Measurements from ENCODE around the gene NFAM1.
A peak's percentile ranks its signal among the peaks of the same experiment; 100 is the strongest.

NFAM1 gene

DNA sequence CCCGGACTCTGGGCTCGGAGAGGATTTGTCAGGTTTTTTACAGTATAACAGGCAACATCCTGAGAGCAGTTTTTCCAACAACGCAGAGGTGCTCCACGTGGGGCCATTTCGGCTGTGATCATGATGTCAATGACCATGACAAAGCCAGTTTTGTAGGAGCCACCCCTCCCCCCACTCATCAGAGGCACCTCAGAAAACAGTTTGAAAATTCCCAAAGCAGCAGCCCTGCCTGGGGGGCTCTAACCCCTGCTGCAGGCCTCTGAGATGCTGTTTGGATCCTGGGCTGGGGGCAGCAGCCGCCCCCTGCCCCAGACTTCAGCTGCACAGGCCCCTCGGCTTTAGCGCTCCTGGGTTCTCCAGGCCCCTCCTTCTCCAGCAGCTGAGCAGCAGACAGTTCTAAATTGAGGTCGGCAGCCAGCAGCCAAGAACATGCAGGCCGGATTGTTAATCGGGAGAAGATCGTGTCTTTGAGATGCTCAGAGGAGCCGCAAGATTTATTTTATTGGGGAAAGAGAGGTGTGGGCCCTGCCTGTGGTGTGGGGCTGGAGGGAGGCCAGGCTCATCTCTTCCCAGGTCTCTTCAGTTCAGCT, 19.4 kb downstream of the NFAM1 start:
- peak; percentile 9 for DNase-seq

DNA sequence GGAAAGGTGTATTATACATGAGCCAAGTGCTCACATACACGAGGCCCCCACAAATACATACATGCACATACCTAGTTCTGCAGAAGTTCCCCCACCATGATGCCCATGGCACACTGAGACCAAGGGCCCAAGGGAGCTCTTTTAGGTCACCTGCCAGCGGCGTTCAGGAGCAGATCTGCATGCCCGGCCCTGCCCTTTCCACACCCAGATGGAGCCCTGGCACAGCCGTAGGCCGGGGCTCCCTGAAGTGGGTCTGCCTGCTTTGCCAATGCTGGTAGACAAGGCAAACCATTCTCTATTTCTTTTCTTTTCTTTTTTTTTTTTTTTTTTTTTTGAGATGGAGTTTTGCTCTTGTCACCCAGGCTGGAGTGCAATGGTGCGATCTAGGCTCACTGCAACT, 21.5 kb downstream of the NFAM1 start:
- no peak for DNase-seq

DNA sequence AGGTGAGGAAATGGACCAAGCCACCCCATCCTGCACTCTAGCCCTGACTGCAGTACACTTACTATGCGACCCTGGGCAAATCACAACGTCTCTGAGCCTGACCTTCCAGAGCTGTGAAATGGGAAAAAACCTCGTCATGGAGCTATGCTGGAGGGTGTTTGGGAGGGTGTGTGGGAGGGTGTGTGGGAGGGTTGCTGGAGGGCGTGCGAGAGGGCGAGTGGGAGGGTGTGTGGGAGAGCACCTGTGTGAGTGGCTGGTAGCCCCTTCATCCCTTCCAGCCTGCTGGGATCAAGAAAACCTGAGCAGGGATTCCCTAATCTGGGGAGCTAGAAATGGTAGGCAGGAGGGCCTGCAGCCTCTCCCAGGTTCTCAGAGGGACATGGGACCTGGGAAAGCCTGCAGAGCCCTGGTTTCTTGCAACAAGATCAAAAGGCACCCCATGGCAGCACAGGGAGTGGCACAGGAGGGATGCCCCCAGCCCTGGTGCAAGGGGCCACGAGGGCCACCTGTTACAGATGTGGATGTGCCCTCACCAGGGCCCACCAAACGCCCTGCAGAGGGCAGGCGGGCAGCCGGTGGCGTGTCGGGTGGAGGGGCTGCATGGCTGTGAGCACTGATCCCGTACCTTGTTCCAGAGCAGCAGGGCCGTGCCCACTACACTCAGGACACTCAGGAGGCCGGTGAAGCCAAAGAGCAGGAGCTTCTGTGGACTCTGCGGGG, 23.2 kb downstream of the NFAM1 start:
- DNase-seq: no peak

DNA sequence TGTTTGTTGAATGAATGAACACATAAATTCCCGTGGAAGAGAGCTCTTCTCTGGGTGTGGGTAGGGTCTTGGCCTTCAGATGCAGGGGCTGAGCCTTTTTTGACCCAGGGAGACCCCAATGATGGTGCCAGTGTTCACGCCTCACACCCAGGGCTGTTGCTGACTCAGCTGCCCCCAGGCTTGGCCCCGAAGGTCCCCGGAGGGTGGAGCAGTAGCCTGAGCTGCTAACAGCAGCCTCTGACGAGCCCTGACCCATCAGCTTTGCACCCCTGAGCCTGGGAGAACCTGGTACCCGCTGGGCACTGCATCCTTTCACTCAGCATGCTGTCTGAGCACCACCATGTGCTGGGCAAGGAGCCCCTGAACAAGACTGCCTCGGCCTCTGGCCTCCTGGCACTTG, 23.9 kb downstream of the NFAM1 start:
- no peak for DNase-seq

DNA sequence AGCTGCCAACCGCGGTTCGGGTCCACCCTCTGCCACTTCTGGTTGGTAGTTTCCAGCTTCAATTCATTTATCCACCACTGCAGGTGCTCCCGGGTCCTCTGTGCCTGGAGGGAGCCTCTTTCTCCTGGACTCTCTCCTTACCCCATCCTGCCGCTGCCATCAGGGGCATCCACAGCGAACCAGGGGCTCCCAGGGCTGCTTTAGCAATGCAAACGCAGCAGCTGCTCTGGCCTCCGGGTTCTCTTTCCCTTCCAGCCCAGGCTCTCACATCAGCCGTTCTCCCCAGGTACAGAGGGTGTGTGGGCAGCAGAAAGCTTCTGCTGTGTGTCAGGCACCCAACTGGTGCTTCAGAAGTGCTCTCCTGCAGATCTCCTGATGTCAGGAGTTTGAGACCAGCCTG, 27.9 kb downstream of the NFAM1 start:
- DNase-seq: no peak

DNA sequence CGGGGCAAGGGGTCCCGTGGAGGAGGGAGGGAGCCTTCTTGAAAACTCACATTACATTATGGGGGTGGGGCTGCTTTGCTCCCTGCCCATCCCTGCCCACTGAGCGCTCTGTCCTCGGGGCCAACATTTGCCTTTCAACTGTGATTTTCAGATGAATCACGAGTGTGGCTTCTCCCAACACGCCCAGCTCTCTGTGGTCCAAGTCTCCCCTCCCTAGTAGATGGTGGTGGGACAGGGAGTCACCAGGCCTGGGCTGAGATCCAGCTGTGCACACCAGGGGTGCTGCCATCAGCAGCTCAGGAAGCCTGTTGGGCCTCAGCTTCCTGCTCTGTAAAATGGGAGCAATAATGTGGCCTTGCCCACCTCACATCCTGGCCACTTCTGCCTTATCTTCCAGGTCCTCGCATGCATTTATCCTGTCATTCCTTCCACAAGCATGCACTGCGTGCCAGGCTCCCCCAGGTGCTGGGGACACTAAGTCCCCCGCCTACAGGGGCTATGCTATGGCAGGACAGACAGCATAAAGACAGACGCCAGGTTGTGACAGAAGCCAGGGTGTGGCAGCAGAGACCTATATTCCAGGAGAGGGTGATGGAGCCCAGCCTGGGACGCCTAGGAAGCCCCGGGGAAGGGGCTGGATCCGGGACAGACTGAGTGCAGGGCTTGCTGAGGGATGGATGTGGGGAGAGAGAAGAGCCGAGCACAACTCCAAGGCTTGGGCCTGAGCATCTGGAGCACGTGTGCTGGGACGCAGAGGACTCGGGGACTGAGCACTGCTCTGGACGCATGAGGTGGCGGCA, 30.5 kb downstream of the NFAM1 start:
- DNase-seq: no peak

DNA sequence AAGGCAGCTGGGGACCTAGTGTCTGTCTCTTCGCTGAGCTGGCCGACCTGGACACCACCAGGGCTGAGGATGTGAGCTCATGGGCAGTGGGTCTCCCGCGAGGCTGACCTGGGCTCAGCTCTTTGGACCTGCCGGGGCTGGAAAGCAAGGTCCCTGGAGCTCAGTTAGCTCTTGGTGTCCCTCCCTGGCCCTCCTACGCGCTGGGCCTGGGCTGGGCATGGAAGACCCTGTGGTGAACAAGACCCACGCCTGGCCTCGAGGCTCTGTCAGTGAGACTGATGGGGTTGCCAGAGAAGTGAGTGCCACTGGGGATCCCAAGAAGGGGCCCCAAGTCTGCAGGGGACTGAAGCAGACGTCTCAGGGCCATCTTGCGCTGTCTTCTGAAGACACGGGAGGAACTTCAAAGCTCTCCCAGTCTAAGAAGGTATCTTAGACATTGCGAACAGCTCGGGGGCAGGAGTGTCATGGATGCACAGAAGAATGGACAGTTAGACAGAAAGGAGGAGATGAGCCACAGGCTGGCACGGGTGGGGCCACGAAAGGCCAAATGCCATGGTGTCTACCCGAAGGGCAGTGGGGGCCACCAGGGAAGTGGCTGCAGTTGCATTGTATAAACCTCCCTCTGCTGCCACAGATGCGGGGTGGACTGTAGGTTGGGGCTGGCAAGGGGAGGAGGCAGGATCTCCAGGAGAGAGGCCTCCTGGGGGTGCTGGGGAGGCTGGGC, 31.2 kb downstream of the NFAM1 start:
- no peak for DNase-seq

DNA sequence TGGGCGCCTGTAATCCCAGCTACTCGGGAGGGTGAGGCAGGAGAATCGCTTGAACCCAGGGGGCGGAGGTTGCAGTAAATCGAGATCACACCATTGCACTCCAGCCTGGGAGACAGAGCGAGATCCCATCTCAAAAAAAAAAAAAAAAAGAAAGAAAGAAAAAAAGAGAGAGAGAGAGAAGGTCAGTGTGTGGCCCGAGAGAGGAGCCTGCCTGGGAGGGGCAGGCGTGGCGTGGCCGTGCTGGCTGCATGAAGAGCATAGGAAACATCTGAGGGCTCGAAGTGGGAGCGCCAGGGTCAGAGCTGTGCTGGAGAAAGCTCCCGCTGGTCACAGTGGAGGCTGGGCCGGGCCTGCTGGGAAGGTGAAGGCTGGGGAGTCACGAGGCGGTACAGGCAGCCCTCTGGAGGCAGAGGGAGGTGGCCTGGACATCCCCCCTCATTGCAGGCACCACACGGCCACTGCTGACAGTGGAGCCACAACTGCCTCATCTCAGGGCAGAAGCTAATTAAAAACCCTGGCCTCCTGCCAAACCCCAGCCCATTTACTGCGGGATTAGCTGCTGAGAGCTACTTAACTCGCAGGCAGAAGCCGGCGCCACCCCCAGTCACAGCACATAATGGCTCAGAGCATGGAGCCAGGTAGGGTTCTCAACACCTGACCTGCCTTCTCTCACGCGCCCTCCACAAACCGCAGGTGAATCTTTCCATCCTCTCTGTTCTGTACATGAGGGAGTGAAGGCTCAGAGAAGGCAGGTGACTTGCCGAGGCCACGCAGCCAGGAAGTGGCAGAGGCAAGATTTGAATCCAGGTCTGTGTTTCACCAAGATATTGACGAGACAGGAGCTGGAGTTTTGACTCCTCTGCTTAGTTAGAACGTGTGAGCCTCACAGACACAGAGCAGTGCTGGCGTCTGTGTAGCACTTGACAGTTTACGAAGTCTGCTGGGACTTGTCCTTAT, 32.6 kb downstream of the NFAM1 start:
- peak; percentile 96 for DNase-seq

DNA sequence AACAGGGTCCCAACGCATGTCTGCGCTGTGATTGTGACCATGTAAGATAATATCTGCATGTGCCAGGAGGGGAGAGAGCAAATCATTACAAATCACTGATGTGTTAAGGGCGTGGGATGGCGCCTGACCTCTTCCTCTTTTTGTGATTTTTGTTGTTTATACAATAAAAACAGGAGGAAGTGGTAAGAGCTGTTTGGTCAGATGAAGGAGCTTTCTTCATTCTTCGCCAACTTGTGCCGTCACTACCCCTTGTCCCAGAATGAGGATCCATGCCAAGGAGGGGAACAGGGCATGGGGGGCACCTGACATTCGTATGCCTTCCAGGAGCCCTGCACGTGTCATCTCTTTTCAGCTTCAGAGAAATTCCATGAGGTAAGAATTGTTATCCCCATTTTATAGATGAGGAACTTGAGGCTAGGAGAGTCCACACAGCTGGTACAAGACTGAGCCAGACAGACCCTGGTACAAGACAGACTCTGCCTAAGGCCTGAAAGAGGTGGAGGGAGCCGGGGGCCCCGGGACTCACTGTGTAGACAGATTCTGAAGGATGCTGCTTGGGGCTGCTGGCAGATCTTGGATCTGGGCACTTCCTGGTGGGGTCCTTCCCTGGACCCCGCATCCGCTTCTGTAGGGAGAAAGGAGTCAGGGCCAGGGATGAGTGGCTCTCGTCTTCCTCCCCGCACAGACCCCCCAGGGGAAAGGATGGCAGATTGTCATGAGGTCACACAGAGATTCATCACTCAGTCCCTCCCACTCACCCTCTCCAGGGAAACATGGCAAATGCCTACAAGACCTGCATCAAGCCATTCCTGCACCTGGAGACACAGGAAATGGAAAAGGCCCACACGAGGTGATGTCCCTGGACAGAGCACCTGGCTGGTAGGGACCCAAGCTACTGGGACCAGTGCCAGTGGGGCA, 34.6 kb downstream of the NFAM1 start:
- DNase-seq: no peak

DNA sequence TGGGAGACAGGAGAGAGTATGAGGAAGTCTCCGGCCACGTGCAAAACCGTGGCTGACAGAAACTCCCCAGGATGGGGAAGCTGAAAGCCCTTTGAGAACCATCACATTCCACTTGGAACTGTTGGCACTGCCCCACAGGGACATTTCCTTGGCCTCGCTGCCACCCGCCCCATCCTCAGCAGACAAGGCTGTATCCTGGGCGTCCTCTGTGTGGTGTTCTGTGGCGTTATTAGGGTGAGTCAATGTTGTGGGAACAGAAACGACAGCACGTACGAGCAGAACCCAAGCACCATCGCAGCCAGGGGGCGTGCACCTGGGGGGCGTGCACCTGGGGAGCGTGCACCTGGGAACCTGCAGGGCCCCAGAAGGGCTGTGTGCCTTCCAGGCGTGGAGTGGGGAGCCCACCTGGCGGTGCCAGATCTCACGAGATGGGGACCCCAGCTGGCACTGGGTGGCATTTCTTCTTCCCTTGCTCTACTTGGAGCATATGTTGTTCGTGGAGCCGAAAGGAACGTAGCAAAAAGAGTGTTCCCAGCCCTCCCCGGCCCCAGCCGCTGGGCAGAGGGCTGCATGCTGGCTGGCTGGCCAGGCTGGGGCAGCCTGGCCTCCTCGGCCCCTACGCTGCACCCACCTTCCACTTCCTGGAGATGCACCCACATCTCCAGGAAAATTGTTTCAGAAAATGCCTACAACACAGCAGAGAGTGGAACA, 35.4 kb downstream of the NFAM1 start:
- DNase-seq: no peak

DNA sequence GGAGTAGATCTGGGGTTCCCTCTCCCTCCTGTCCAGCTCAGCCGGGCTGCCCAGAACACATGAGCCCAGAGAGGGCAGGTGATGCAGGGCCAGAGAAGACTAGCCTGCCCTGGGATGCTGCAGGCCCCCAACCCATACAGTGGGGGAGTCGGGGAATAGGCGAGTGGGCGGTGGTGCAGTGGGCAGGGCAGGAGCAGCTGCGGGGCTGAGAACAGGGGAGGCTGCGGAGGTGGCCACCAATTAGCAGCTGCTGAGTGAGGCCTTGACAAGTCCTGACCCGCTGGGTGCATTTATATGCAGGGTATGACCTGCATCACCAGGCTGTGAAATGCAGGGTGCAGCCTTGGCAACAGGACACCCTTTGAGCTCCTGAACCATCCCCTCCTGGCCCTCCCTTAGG, 43.1 kb downstream of the NFAM1 start:
- DNase-seq: peak; percentile 65

DNA sequence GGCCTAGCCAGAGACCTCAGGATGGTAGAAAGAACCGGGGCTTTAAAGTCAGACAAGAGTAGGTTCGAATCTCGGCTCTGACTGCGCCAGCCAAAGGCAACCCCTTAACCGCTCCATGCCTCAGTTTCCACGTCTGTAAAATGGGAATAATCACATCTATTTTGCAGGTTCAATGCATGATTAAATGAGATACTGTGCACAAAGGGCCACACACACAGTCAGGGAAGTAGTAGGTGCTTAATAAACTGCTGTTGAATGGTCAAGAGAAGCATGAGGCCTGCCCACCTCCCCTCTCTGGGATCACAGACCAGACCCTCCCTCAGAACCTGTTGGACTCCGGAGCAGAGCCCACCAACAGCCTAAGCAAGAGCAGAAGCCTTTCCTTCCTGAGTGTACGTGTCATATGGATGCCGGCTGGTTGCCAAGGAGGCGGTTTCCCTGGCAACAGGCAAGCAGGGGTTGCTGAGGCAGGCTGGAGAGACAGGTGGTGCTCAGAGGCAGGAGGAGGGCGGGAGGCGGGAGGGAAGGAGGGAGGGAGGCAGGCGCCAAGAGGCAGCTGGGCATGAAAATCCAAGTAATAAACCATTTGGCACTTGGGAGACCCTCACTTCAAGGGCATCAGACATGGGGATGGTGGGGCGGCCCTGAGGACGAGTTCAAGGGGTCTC, 43.9 kb downstream of the NFAM1 start:
- peak; percentile 96 for DNase-seq

DNA sequence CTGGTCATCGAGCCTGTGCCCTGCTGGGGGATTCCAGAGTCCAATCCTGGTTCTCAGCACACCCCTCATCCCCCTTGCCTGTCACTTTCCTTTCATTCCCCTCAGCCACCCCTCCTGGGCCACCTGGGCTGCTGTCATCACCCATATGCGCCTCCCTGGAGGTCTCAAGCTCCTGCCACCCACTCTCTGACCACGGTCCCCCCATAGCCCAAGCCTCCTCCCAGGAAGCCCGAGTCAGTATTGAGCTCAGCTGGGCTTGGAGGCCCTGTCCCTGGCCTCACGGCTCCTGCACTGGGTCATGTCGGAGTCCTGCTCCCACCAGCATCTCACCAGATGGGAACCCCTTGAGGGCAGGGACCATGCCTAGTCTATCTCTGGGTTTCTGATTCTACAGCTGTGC, 44.6 kb downstream of the NFAM1 start:
- no peak for DNase-seq

DNA sequence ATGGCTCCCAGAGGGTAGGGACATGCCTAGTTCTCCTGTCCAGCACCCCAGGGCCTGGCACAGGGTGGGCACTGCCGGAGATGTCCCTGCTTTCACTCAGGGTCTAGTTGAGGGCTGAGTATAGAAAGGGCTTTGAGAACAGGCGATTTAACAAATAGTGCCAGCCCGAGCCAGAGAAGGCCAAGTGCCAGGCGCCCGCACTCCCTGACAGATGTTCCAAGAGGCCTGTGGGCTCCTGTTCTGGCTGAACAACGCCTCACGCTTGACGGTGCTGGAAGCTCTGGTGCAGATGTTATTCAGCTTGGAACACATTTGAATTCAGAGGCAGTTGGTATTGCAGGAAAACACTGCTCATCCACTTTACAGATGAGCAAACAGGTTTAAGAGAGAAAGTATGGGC, 46.5 kb downstream of the NFAM1 start:
- DNase-seq: peak; percentile 96

DNA sequence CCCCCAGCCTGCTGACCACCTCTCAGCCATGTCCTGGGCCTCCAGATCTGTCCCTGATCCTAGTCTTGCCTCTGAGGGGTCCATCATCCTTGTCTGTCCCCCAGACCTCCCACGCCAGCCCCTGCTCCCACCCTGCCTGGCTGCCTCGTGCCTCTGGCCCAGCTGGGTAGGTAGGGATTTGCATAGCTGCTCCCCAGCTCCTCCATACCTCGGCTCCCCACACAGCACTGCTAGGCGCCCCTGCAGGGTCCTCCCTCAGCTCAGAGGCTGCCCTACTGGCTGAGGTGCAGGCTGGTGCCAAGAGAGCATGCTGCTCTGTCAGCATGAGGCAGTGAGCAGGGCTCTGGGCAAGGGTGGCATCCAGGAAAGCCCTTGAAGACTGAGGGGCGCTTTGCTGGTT, 47.7 kb downstream of the NFAM1 start:
- no peak for DNase-seq

DNA sequence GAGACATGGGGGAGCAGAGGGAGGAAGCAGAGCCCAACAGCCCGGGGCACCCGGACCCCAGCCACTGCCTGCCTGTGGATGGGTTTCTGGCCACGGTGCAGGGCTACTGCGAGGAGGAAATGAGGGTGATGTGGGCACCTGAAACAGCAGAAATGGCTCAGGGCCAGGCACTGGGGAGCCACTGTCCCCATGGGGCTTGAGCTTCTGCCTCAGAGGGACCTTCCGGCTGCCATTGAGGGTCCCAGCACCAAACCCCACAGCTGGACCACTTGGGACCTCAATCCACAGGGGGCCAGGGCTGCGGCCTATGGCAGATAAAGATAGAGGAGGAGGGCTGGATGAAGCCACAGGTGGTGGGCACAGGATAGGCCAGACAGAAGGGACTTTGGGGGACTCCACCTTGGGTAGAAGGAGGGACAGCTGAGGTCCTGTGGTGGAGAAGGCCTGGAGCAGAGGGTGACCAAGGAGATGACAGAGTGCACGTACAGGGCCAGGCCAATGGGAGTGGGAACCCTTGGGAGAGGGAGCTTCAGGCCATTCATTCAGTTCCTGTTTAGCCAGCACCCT, 48.3 kb downstream of the NFAM1 start:
- DNase-seq: no peak

DNA sequence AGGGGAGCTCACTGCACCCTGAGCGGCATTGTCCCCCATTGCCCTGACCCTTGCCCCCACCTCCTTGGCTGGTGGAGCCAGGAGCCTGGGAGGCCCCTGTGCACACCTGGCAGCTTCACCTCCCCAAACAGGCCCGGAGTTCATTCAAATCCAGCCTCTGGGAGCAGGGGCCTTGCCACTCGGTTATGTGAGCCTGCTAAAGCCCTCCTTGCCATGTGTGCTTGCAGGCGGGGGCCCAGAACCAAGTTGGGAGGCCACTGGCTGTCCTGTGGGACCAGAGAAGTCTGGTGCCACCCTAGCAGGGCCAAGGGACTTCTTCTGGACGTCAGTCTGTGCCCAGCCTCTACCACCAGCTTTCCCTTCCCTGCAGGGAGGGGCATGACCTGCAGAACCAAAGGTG, 48.9 kb downstream of the NFAM1 start:
- no peak for DNase-seq

DNA sequence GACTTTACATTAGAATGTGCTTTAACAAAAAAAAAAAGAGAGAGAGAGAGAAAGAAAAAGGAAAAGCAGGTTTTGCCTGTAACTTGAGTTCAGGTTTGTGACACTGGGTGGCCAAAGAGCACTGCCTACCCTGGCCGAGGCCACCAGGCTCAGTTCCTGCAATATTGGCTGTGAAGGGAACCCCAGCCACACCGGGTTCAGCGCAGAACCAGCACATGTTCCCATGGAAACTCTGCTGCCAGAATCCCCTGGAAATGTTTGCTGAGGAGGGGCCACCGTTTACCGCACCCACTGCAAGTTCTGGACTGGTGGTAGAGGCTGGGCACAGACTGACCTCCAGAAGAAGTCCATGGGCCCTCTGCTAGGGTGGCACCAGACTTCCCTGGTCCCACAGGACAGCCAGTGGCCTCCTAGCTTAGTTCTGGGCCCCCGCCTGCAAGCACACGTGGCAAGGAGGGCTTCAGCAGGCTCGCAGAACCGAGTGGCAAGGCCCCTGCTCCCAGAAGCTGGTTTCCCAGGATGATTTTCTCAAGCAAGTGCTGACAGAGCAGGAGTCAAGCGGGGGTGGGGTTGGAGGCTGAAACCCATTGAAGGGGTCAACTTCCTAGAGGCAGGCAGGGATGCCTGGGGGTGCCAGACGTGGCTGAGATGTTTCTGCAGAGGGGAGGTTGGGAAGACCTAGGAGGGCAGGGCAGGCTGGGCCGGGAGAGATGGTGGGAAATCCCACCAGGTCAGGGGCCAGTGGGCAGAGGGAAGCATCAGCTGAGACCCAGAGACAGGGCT, 51.2 kb downstream of the NFAM1 start:
- DNase-seq: no peak

Measured in NCI-H1694 (cell line).